ENCODE measurements around the gene MAP1B.

GRCh38 chr5:72108202-72109061, 1.2 kb downstream of the MAP1B start:
- TF ChIP-seq POLR2A (IDR thresholded peaks at IDR 0.05) = peak in 1 of 2 donors; percentile 7
- TF ChIP-seq CTCF (IDR thresholded peaks at IDR 0.05 in 4 of 5, conservative IDR thresholded peaks at IDR 0.05 in 1 of 5) = no peak
